NCI-H146 treated with DMSO at 0.1 percent for 48 hours (cell line): ENCODE measurements around the gene MPP2.
"Not testable (repeated sequence)": the region's sequence is repeated elsewhere in the genome, so short reads cannot be mapped to it uniquely, and the experiment has no call there.

Experiments
- DNase-seq: peaks from one replicate; lab custom pipeline; 2025; ENCODE audit not compliant: unreplicated experiment; lab: John Stamatoyannopoulos, UW

Gene MPP2

GRCh38 chr17:43878260-43879175 is 28.8 kb downstream of the MPP2 start:
- peak; percentile 24 for DNase-seq

GRCh38 chr17:43877451-43878155 is 29.7 kb downstream of the MPP2 start:
- DNase-seq, result no peak

- DNase-seq, result no peak
These were observed 30.3 kb downstream of the MPP2 start for GRCh38 chr17:43877031-43877430.

- no peak for DNase-seq
These were observed 31.7 kb downstream of the MPP2 start for GRCh38 chr17:43875476-43876147.

- DNase-seq, result no peak
These were observed 33.0 kb downstream of the MPP2 start for GRCh38 chr17:43874293-43874692.

GRCh38 chr17:43873815-43874214 is 33.5 kb downstream of the MPP2 start:
- DNase-seq, result no peak

GRCh38 chr17:43873091-43873490 is 34.2 kb downstream of the MPP2 start:
- DNase-seq, result no peak

GRCh38 chr17:43871946-43872690 is 35.2 kb downstream of the MPP2 start:
- no peak for DNase-seq

- DNase-seq, result not testable (repeated sequence)
These were observed 38.3 kb downstream of the MPP2 start for GRCh38 chr17:43869031-43869430.

GRCh38 chr17:43868226-43868994 is 38.9 kb downstream of the MPP2 start:
- DNase-seq, result no peak

GRCh38 chr17:43864161-43864984 is 43.0 kb downstream of the MPP2 start:
- no peak for DNase-seq

GRCh38 chr17:43861960-43862359 is 45.4 kb downstream of the MPP2 start:
- DNase-seq, result no peak

- no peak for DNase-seq
These were observed 46.3 kb downstream of the MPP2 start for GRCh38 chr17:43860927-43861622.

GRCh38 chr17:43860077-43860725 is 47.1 kb downstream of the MPP2 start:
- no peak for DNase-seq

GRCh38 chr17:43857957-43858600 is 49.3 kb downstream of the MPP2 start:
- no peak for DNase-seq

GRCh38 chr17:43857141-43857540 is 50.2 kb downstream of the MPP2 start:
- DNase-seq, result no peak

GRCh38 chr17:43856141-43856540 is 51.2 kb downstream of the MPP2 start:
- DNase-seq, result no peak

GRCh38 chr17:43855061-43855460 is 52.3 kb downstream of the MPP2 start:
- no peak for DNase-seq
